Fibroblast of skin of back (primary cell): ENCODE results near the gene LYPD1.

ENCODE experiments used
- DNase-seq: peaks from one replicate; pipeline ENCODE4 v3.0.0-alpha.2; 2013

Gene LYPD1

DNA sequence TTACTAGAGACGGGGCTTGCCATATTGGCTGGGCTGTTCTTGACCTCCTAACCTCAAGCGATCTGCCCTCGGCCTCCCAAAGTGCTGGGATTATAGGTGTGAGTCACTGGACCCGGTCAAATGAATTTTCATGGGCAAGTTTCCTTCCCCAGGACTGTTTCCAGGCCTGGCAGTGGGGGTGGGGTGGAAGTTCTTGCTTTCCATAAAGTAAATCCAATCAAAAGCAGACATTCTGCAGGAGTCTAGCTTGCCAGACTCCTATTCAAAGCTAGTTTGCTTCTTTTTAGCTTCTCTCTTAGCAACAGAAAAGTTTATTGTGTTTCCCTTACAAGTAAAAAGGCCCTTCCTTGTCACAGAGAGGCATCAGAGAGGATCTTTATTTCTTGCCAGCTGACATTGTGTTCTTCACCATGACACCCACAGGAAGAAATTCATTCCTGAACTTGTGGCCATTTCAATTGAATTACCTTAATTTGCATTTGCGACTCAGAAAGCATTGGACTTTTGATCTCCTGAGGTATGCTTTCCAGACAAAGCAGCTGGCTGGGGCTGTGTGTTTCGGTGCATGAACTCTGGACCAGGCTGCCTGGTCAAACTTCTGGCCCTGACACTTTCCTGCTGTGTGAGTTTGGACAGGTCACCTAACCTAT lies 37.9 kb downstream of the LYPD1 start:
- no peak for DNase-seq

DNA sequence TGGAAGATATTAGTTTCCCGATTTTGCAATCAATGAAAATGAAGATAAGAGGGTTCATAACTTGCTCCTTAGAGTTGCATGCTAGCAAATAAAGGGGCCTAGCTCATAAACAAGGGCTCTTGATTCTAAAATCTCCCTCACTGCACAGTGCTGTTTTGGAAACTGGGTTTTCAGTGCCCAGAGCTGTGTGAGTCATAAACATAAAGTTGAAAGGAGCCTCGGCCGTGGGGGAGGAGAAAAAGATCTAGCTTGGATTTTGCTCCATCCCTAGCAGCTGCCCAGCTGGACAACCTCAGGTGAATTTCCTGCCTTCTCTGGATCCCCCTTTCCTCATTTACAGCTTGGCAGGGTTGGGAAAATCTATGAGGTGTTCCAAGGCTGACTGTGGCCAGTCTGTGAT lies 42.5 kb downstream of the LYPD1 start:
- no peak for DNase-seq

DNA sequence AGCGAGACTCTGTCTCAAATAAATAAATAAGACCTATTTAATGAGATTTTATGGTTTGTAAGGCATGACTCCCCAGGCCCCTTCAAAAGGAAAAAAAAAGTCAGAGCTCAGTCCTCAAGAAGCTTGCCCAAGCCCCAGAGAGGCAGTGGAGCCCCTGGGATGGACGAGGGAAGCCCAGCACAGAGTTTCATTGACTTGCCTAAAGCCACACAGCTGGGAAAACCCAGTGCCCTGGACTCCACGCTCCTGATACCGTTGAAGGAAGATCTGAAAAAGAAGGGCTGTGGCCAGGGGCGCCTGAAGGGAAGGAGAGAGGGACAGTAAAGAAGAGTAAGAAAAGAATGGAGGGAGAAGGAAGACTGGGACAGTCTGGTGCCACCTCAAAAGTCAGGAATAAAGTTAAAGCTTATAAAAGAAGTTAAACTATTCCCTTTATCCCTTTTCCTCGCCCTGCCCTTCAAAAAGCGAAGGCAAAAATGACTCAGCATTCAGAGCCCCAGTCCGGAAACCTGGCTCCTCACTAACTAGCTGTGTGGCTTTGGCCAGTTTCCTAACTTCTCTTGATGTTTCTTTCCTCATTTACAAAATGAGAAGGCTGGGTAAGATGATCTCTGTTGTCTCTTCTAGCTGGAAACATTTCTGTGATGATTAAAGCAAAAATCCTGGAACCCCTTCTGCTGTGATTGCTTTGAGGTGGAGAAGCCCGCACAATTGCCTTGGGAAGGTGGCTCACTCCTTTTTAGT lies 46.7 kb downstream of the LYPD1 start:
- DNase-seq: peak; percentile 31

DNA sequence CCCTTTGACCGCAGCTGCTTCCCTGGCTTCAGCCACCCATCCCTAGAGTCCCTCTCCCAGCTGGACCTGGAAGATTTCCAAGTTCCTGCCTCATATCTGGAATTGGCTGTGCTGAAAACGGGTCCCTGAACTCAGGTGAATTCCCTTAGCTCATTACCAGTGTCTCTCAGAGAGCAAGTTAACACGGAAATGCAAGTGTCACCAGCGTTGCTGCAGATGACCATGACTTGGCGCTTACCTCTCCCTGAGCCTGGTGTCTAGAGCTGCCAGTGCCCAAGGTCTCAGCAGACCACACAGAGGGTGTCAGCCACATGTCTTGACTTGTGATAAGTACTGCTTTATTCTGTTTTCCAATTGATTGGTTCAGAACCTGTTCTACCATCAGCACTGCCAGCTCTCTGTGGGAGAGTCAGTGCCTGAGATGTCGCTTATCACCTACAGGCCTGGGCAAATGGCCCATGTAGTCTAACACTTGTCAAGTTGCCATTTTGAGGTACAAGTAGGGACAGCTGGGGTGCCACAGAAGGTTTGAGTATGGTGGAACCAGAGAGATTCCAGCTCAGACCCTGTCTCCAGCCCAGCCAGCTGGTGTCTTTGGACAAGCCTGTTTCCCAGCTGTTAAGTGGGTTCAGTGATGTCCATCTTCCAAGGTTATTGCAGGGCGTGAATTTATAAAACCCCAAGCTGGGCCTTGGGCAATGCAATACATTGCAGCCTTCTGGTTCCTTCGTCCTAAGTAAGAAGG lies 48.7 kb downstream of the LYPD1 start:
- no peak for DNase-seq

DNA sequence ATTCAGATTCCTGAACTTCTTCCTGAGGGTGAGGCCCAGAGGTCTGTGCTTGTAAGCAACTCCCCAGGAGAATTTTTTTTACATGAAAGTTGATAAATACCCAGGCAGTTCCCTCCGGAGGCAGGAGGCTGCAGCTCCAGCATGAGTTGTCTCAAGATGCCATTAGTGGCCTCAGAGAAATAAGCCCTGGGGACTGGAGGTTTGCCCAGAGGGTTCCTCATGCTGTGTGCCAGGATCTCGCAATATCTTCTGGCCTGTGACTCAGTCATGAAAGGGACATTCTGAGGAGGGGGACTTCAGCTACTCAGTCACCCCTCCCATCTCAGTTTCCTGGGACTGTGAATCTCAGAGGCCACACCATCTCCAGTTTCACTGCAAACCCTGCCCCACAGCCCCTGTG lies 49.9 kb downstream of the LYPD1 start:
- DNase-seq: peak; percentile 29

DNA sequence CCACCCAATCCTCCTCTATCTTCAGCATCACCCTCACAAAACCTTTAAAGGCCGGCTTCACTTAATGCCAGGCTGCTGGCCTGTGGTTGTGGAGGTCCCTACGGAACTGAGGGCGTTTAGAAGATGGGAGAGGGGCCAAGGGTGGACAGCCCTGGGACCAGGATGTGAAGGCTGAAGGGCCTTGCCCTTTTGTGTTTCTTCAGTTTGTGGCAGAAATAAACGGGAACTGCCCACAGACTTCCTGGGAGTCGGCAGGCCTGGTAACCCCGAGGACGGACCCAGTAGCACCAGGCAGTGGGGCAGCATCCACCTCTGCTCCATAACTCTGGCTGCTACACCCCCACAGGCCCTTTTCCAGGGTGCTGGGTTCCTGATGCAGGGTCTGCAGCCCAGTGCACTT lies 51.3 kb downstream of the LYPD1 start:
- no peak for DNase-seq

DNA sequence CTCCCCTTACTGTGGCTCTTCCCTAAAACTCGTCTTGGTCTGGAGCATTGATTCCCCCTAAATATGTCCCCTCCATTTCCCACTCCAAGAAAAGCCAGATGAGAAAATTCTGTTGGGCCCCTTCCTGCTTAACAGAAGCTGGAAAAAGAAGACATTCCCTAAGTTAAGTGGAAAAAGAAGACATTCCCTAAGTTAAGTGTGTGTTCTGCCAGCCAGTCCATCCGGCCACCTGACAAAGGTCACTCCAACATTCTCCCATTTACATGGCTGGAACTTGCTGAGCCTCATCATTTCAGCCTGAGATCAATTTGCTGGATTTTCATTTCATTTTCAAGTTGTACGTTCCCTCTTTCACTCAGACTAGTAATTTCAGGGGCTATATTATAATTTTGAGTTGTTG lies 52.0 kb downstream of the LYPD1 start:
- no peak for DNase-seq

DNA sequence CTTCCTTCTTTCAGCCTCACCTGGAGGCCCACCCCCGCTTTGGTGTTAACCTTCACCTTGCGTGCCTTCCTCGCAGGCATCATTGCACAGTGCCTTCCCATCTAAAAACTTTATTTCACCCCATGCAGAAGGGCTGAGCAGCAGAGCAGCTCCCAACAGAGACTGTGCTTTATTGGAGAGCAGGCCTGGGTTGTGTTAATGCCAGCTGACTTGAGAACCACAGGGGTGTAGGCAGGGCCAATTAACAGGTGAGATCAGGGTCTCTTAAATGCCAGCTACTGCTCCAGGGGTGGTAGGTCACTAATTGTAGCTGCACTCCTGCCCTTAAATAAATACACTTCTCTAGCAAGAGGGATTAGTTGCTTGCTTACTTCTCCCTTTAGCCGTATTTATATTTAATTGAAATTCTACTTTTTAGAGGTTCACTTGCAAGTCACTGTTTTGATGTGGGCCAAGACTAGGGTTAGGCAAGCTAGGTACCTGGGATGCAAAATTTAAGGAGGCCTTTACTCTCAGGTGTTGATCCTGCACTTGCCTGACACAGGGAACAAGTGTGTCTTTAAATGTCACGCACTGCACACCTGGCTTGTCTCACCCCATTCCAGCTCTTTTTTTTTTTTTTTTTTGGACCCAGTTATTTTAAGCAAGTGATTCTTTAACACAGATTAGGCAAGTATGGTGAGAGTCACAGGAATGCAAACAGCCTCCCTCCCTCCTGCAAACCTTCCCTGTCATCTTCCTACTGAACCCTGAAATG lies 54.5 kb downstream of the LYPD1 start:
- no peak for DNase-seq

DNA sequence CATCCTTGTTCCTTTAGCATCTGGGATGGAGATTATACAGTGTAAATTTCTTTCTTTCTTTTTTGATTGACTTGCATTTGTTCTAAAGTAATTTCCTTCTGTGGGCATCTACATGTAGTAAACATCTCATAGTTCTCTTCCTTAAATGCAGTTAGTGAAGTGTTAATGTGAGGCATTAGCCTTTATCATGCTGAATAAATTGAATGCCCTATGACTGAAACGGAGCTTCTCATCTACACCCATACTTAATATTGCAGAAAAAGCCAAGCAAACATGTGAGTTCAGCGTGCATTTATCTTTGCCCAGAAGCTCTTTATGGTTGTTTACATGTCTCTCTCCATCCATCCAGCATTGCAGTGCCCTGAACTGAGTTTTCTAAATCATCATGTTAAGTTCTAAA lies 58.3 kb downstream of the LYPD1 start:
- DNase-seq: no peak

DNA sequence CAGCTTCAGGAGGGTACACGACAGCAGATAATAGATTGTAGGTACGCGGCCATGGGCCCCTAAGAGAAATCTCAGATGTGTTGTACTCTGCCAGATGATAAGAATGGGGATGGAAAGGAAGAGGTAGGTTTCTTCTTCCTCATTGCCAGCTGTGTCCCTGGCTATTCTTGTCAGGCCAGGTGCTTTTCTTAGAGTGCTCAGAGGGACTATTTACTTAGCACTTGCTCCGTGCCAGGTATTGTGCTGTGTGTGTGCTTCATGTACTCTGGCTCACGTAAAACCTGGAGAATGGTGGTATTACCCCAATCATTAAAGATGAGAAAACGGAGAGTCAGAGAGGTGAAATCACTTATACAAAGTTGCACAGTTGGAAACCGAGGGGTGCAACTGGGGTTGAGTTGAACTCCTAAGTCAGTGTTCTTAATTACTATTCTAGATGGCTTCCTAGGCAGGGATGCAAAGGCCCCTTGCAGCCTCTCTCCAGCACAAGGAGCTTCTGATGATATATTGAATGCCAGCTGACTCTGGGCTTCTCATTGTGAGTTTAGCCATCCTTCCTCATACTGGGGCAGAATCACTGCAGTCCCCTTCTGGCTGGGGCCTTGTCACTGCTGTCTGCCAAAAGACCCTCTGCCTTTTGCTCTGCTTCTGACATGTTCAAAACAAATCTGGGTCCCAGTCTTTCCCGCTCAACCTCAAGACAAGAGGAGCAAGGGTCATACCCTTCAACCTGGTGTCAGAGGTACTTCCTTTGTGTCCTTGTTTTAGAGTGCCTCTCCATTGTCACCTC lies 60.7 kb downstream of the LYPD1 start:
- no peak for DNase-seq

DNA sequence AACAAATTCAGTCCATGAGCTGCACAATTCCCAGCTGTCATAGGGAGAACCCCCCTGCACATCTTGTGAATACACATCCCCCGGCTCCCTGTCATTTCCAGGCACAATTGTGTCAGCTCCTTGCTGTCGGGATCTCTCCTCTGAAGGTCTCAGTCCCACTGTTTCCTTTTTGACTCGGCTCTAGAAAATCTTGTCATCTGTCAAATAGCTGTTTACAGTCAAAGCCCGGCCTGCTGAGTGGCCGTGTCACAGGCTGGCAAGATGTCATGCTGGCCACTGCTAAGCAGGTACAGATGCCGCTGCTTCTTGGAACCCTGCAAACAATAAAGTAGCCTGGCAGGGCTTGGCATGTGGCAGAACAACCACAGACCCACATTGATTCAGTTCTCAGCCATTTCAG lies 61.7 kb downstream of the LYPD1 start:
- no peak for DNase-seq

DNA sequence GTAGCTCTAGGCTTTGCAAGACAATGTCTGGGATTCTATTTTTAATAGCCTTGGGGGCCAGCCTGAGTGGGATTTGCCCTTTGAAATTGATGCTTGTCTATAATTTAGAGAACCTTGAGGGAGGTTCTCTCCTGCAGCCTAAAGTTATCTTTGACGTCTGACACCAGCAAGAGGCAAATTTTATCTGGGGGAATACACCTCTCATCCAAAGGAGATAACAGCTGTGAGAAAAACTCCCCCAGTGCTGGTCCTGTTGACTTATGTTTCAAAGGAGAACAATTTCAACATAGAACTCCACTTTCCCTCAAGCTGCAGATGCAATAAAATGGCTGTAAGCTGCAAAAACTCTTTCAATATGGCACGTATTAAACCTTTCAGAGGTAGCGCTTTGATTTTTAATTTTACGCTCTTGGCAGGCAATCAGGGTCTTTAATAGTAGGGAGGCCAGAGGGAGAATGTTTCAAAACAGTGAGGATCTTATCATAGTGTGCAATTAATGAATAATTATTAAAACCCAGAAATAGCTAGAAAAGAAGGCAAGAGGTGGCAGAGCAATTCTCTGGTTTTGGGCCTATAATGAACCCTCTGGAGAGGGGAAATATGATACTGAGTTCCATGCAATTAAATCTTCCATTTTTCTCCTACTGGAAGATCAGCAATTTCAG lies 62.4 kb downstream of the LYPD1 start:
- no peak for DNase-seq

DNA sequence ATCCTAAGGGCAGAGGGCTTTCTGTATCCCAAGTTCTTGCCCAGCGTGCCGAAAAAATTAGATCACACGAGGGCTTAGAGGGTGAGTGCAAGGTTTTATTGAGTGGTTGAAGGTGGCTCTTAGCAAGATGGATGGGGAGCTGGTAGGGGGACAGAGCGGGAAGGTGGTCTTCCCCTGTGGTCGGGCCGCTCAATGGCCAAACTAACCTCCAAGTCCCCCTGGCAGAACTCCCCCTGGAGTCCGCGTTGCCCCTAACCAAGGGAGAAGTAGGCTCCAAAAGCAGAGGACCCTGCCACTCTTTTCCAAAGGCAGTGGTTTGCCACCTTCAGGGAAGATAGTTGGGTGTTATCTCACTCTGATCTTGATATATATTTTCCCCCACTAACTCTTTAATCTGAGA lies 63.4 kb downstream of the LYPD1 start:
- no peak for DNase-seq

DNA sequence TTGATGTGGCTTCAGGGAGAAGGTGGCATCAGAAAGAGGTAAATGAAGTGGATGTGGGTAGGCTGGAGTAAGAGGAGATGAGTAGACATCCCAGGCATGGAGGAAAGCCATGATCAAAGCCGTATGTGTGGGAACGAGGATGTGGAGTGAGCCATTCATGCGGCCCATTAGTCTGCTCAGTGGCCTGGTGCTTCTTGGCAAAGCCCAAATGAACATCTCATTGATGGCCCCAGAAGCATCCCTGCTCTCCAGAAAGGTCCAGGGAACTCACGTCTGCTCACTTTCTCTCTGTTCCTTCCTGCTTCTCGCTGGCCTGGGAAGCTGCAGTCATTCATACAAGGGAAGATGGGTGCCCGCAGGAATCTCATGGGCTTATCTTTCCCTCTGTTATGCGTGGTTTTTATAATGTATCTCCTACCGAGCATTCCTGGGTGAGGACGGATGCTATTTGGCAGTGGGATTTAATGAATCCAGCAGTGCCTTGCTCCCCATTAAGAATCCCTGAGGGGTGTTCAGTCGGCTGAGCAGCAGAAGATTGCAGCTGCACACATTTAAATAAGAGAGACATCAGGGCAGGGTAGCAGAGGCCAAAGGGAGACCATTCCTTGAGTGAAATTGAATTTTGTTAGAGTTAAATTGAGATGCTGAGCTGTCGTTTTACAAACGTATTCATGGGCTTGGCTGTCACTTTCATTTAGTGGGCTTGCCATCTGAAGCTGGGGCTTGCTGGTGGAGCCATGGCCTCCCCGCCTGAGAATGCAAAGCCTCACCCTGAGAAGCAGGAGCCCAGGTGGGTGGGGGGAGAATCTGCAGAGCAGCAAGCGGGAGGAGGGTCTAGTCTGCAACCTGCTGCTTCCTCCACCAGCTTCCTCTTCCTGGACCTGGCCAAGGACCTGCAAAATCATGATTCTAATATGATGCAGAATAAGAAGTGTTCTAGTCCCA lies 64.5 kb downstream of the LYPD1 start:
- no peak for DNase-seq

DNA sequence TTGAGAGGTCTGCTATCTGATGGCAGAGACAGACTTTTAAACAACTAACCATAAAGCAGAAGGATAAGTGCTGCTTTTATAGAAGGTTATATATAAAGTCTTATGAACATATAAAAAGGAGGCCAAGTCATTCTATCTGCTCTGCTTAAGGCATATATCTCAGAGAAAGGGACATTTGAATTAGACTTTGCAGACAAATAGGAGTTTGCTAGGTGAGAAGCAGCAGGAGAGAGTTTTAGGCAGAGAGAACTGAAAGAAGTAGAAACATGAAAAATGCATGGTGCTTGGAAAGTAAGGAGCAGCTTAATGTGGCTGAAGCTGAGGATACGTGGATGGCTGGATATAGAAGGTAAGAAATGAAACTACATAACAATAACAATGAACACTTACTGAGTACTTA lies 65.4 kb downstream of the LYPD1 start:
- no peak for DNase-seq

DNA sequence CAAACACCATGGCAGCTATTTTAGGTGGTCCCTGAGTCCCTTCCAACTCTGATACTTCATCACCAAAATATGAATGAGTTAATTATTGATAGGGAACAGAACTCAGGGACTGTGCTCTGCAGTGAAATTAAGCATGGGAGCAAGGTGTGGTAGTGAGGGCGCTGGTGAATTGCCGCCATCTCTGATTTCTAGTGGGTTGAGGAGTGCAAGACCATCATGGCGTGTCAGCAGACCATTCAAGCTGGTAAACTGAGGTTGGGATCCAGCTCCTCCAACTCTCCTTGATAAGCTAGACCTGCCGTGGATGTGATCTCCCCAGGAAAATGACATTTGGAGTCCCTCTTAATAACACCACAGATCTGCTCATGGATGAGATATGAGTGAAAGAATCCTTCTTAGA lies 70.4 kb downstream of the LYPD1 start:
- no peak for DNase-seq

DNA sequence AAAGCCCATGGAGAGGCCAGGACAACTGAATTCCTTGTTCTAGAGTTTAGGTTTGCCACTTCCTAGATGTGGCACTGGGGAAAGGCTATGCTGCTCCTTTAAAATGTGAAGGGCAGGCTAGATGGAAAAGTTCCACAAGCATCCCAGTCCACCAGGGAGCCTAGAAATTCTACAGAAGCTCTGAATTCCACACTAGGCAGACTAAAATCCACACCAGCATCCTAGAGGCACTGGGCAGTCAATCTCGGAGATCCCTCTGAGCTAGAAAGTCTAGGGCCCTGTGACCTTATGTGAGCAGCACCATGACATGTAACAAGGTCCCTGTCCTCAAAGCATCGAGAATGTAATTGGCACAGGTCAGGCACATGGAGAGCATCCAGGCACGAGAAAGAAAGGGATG lies 71.5 kb downstream of the LYPD1 start:
- no peak for DNase-seq

DNA sequence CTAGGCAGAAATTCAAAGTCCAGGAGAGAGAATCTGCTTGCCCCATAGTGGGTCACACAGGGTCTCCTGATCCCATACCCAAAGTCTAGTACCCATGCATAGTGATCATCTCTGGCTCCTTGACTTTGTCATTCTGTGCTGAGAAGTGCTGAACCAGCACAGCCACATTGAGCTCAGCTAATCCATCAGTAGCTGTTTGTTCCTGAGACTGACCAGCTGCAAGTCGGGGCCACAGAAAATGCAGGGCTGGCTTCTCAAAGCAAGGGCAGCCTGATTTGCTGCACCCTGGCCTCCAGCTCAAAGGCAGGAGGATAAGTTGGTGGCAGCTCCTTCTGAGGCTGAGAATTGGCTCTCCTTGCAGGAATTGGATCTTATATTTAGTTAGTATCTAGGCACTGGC lies 72.2 kb downstream of the LYPD1 start:
- no peak for DNase-seq

DNA sequence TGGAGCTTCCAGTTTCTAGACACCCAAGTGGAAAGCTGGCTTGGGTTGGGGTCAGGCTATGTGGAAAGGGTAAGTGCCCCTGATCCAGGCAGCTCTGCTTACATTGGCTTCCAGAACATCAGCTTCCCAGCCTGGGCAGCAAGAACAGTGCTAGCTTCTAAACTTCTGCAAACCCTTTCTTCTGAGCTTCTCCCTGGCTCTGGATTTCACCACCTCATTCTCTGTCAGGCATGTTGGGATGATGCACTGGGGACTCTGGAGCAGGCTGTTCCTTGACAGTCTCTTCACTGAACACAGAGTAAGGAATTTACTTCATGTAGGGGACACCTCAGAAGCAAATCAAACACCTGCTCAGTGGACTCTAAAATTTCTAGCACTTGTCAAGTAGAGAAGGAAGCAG lies 72.8 kb downstream of the LYPD1 start:
- no peak for DNase-seq

DNA sequence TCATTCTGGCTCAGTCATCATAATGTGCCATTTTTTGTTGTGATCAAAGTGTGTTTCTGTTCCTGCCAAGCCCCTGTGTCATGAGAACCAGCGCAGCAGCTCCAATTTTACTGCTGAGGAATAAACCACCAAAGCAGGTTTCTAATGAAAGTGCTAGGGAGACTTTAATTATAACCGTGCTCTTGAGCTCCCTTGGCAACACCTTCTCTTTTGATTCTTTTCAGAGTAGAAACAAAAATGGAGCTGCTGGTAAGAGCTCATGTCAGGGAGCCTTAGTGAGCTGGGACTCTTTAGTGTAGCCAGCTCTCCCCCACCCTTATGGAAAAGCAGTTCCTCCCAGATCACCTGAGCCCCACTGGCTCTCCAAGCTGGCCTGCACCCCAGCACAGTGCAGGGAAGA lies 74.3 kb downstream of the LYPD1 start:
- DNase-seq: no peak

DNA sequence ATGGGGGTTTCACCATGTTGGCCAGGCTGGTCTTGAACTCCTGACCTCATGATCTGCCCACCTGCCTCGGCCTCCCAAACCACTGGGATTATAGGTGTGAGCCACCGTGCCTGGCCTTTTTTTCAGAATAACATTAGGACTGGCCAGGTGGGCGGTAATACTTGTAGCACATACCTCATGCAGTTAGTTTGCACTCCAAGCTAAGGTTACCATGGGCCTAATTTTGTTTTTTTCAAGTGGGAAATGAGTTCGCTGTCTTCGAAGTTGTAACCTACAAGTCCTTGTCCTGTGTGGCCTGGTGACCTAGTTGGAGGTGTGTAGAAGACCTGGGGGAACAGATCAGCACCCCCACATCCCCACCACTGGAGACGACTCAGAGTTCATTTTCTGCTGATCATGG lies 74.8 kb downstream of the LYPD1 start:
- no peak for DNase-seq
